HCT116 (cell line): Measurements from ENCODE around the gene DLG5. TPM values are rescaled to one million over a fixed set of nuclear protein-coding genes. Genes with fewer than 3 reads are reported as not detected.

Experiments used
- ATAC-seq: fragments of 200-7000 bp; cut with Tn5 transposase; 2 replicates; pipeline ENCODE4 v1.9.1; 2020; ENCODE audit warnings: mild to moderate bottlenecking, moderate library complexity
- BruUV-seq: library from RNA; stranded (reverse); fragments of 400-500 nt; replicated peaks from 2 replicates; lab custom pipeline; 2021; lab: Mats Ljungman, UMichigan
- CTCF ChIA-PET: fragments of 300-600 bp; sonication (Branson Sonifier 250); formaldehyde crosslinking; loops from one replicate; lab custom pipeline; 2021; ENCODE audit warnings: antibody characterized with exemption; lab: Charles Lee
- POLR2A ChIA-PET: fragments of 300-600, 350-600 bp; sonication (Branson Sonifier 250); formaldehyde crosslinking; loops from one replicate; lab custom pipeline; 2021; ENCODE audit warnings: antibody characterized with exemption; lab: Charles Lee
- RAD21 ChIA-PET, 2 experiments: fragments of 300-600 bp; sonication (Branson Sonifier 250); formaldehyde crosslinking; loops; one replicate each; lab custom pipeline; 2023; ENCODE audit warnings: low total read pairs in 2 of 2; ENCODE audit not compliant: uncharacterized antibody in 2 of 2, unreplicated experiment in 2 of 2, low non-redundant PET in 1 of 2; lab: Charles Lee
- DNase-seq: peaks from one replicate; pipeline ENCODE4 v3.0.0-alpha.2; 2010; ENCODE audit warnings: low read depth, low spot score
- H2AFZ ChIP-seq: fragments of 200-600 bp; shearing (Covaris generic), sonication (generic); 2 replicates; pipeline ENCODE4 v1.6.1; 2017; ENCODE audit warnings: low read depth, mixed run types, mixed read lengths, antibody characterized with exemption, low read length; ENCODE audit not compliant: poor library complexity, severe bottlenecking
- H3K27ac ChIP-seq: 2 replicates; pipeline ENCODE4 v1.5.1; 2012; ENCODE audit warnings: low read depth, low read length
- H3K27me3 ChIP-seq: fragments of 200-600 bp; sonication (generic); 2 replicates; pipeline ENCODE4 v1.6.1; 2016; ENCODE audit warnings: mixed run types, low read length, mixed read lengths; ENCODE audit not compliant: insufficient read depth
- H3K36me3 ChIP-seq, 2 experiments: fragments of 200-500 bp in 1 of 2; fragments of 200-600 bp in 1 of 2; sonication (Bioruptor generic) in 1 of 2; sonication (generic) in 1 of 2; 2 replicates each; pipeline versions ENCODE4 v1.5.1 to v1.6.1; 2014 to 2016; ENCODE audit warnings: low read length in 2 of 2, inconsistent platforms in 1 of 2, mixed read lengths in 1 of 2, mixed run types in 1 of 2; ENCODE audit not compliant: insufficient read depth in 2 of 2, control insufficient read depth in 1 of 2
- H3K4me1 ChIP-seq, 2 experiments: fragments of 200-600 bp in 1 of 2; sonication (generic) in 1 of 2; 2 replicates each; pipeline versions ENCODE4 v1.5.1 to v1.6.1; 2012 to 2017; ENCODE audit warnings: low read length in 2 of 2, inconsistent platforms in 1 of 2, mild to moderate bottlenecking in 1 of 2, mixed read lengths in 1 of 2, mixed run types in 1 of 2, moderate library complexity in 1 of 2; ENCODE audit not compliant: insufficient read depth in 2 of 2, control insufficient read depth in 1 of 2
- H3K4me2 ChIP-seq: fragments of 200-600 bp; sonication (generic); 2 replicates; pipeline ENCODE4 v1.6.1; 2017; ENCODE audit warnings: mixed run types, low read length, mixed read lengths
- H3K4me3 ChIP-seq, 2 experiments: fragments of 200-600 bp in 1 of 2; sonication (generic) in 1 of 2; replicated peaks in 1 of 2; 2 replicates each; pipeline ENCODE4 v1.5.1; 2011 to 2016; ENCODE audit warnings: low read length in 2 of 2, control low read depth in 1 of 2, low read depth in 1 of 2, mild to moderate bottlenecking in 1 of 2, mixed read lengths in 1 of 2, mixed run types in 1 of 2
- H3K79me2 ChIP-seq: fragments of 200-600 bp; sonication (generic); 2 replicates; pipeline ENCODE4 v1.6.1; 2017; ENCODE audit warnings: mild to moderate bottlenecking, mixed run types, low read length, moderate library complexity, mixed read lengths; ENCODE audit not compliant: insufficient read depth
- H3K9ac ChIP-seq: fragments of 200-600 bp; sonication (generic); 2 replicates; pipeline ENCODE4 v1.6.1; 2016; ENCODE audit warnings: low read length, mixed read lengths
- H3K9me2 ChIP-seq: fragments of 200-600 bp; sonication (generic), shearing (Covaris generic); 2 replicates; pipeline ENCODE4 v1.6.1; 2017; ENCODE audit warnings: mixed run types, mild to moderate bottlenecking, moderate library complexity; ENCODE audit not compliant: insufficient read depth
- H3K9me3 ChIP-seq, 2 experiments: fragments of 200-500 bp in 1 of 2; fragments of 200-600 bp in 1 of 2; sonication (Bioruptor generic) in 1 of 2; sonication (generic) in 1 of 2; 2 replicates each; pipeline ENCODE4 v1.6.1; 2014 to 2017; ENCODE audit warnings: low read length in 2 of 2, mixed read lengths in 2 of 2, inconsistent platforms in 1 of 2, low read depth in 1 of 2, mild to moderate bottlenecking in 1 of 2, mixed run types in 1 of 2, moderate library complexity in 1 of 2; ENCODE audit not compliant: control insufficient read depth in 1 of 2, insufficient read depth in 1 of 2
- H4K20me1 ChIP-seq: fragments of 200-600 bp; sonication (generic), shearing (Covaris generic); 2 replicates; pipeline ENCODE4 v1.6.1; 2017; ENCODE audit warnings: mixed run types, mild to moderate bottlenecking, moderate library complexity; ENCODE audit not compliant: insufficient read depth
- ATF3 ChIP-seq: IDR thresholded peaks from 2 replicates; pipeline ENCODE4 v1.6.1; 2012
- CBX3 ChIP-seq: IDR thresholded peaks from 2 replicates; pipeline ENCODE4 v1.6.1; 2012; ENCODE audit warnings: low read depth
- CTCF ChIP-seq, 3 experiments: fragments of 200-600 bp in 1 of 3; sonication (generic) in 1 of 3; IDR thresholded peaks in 2 of 3; conservative IDR thresholded peaks in 1 of 3; 2 replicates each; pipeline ENCODE4 v1.5.1; 2012 to 2017; ENCODE audit warnings: low read depth in 2 of 3, low read length in 2 of 3, antibody characterized with exemption in 1 of 3, borderline replicate concordance in 1 of 3, control low read depth in 1 of 3, mild to moderate bottlenecking in 1 of 3, mixed read lengths in 1 of 3, mixed run types in 1 of 3, moderate library complexity in 1 of 3; ENCODE audit not compliant: insufficient read depth in 1 of 3
- EGR1 ChIP-seq: IDR thresholded peaks from 2 replicates; pipeline ENCODE4 v1.6.1; 2012; ENCODE audit warnings: low read depth
- EZH2 ChIP-seq: fragments of 200-600 bp; sonication (generic); IDR thresholded peaks from 2 replicates; pipeline ENCODE4 v1.6.1; 2017; ENCODE audit warnings: antibody characterized with exemption, mixed run types
- POLR2A ChIP-seq: IDR thresholded peaks from 2 replicates; pipeline ENCODE4 v1.7.0; 2011; ENCODE audit warnings: borderline replicate concordance; ENCODE audit not compliant: insufficient read depth, insufficient read length; ENCODE audit errors: extremely low read depth
- POLR2AphosphoS5 ChIP-seq: IDR thresholded peaks from 2 replicates; pipeline ENCODE4 v1.6.1; 2011; ENCODE audit warnings: mild to moderate bottlenecking, low read depth, low read length, moderate library complexity
- RAD21 ChIP-seq: IDR thresholded peaks from 2 replicates; pipeline ENCODE4 v1.6.1; 2012; ENCODE audit warnings: low read depth, mild to moderate bottlenecking
- REST ChIP-seq: IDR thresholded peaks from 2 replicates; pipeline ENCODE4 v1.6.1; 2012; ENCODE audit warnings: low read depth
- SP1 ChIP-seq: IDR thresholded peaks from 2 replicates; pipeline ENCODE4 v1.6.1; 2012; ENCODE audit warnings: low read depth
- SRF ChIP-seq: IDR thresholded peaks from 2 replicates; pipeline ENCODE4 v1.6.1; 2012; ENCODE audit warnings: low read depth
- TCF7L2 ChIP-seq: IDR thresholded peaks from 2 replicates; pipeline ENCODE4 v1.7.0; 2011; ENCODE audit warnings: borderline replicate concordance, inconsistent platforms; ENCODE audit not compliant: insufficient read depth, insufficient read length; ENCODE audit errors: extremely low read depth
- YY1 ChIP-seq: IDR thresholded peaks from 2 replicates; pipeline ENCODE4 v1.6.1; 2011; ENCODE audit warnings: low read length, low read depth, moderate library complexity, mild to moderate bottlenecking; ENCODE audit not compliant: insufficient replicate concordance; ENCODE audit errors: extremely low read depth
- intact Hi-C: fragments of 100-400 bp; cut with micrococcal nuclease; formaldehyde crosslinking; loops from 2 replicates; pipeline ENCODE4 v1.10.0; 2022
- total RNA-seq: library from RNA; stranded (reverse); gene quantifications from one replicate; pipeline ENCODE4 v1.2.1, GENCODE V29; 2021; ENCODE audit not compliant: unreplicated experiment
- TF ChIP-seq, protein P1 (sequence below): IDR thresholded peaks from 2 replicates; pipeline ENCODE4 v1.6.1; 2011; ENCODE audit warnings: mild to moderate bottlenecking, low read length, moderate library complexity; ENCODE audit not compliant: insufficient replicate concordance; ENCODE audit errors: extremely low read depth

The DLG5 gene
- total RNA-seq, 1 experiment from 2014 or later = 44.8 TPM

DNA sequence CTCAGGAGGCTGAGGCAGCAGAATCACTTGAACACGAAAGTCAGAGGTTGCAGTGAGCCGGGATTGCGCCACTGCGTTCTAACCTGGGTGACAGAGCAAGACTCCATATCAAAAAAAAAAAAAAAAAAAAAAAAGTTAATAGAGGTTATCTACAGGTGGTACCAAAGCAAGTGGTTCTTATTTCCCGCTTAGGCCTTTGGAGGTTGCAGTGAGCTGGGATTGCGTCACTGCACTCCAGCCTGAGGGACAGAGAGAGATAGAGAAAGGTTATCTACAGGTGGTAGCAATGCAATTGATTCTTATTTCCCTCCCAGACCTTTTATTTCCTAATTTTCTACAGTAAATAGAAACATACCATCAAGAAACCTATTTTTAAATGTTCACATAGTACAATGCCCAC lies 98.2 kb downstream of the DLG5 start (continued):
- TF ChIP-seq, protein P1, sequence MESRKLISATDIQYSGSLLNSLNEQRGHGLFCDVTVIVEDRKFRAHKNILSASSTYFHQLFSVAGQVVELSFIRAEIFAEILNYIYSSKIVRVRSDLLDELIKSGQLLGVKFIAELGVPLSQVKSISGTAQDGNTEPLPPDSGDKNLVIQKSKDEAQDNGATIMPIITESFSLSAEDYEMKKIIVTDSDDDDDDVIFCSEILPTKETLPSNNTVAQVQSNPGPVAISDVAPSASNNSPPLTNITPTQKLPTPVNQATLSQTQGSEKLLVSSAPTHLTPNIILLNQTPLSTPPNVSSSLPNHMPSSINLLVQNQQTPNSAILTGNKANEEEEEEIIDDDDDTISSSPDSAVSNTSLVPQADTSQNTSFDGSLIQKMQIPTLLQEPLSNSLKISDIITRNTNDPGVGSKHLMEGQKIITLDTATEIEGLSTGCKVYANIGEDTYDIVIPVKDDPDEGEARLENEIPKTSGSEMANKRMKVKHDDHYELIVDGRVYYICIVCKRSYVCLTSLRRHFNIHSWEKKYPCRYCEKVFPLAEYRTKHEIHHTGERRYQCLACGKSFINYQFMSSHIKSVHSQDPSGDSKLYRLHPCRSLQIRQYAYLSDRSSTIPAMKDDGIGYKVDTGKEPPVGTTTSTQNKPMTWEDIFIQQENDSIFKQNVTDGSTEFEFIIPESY = no peak
- no peak for TF ChIP-seq POLR2AphosphoS5
- TF ChIP-seq EZH2 = no peak
- no peak for TF ChIP-seq REST
- no peak for TF ChIP-seq TCF7L2

GRCh38 chr10:77827366-77827765 lies 99.2 kb downstream of the DLG5 start:
- DNase-seq (no peak), ATAC-seq (no peak)
- peaks cover 4 to 12% of the 10 kb centered on the region in 2 experiments for H3K36me3 ChIP-seq
- CTCF ChIA-PET = no interaction called here
- H4K20me1 ChIP-seq = no peaks in the 10 kb centered on the region
- no peaks in the 10 kb centered on the region for H3K79me2 ChIP-seq
- H3K4me1 ChIP-seq = peaks cover 6 to 15% of the 10 kb centered on the region in 2 experiments; a peak in 3 of 4 replicates
- no TSS peak for BruUV-seq
- no peak overlapping the region for H3K9ac ChIP-seq
- no peaks in the 10 kb centered on the region for H3K9me3 ChIP-seq
- H3K4me3 ChIP-seq = no peak overlapping the region
- RAD21 ChIA-PET = no interaction called here
- H3K27ac ChIP-seq = peak overlapping the region; percentile 19; the same call in 1 of the 2 replicates
- no peaks in the 10 kb centered on the region for H3K9me2 ChIP-seq
- POLR2A ChIA-PET = no interaction called here
- H3K27me3 ChIP-seq = no peaks in the 10 kb centered on the region
- H2AFZ ChIP-seq = no peak overlapping the region
- peak overlapping the region; percentile 46 for H3K4me2 ChIP-seq
- intact Hi-C loops = no loop called here
- no peak for TF ChIP-seq SRF
- no peak for TF ChIP-seq CBX3
- TF ChIP-seq ATF3 = no peak
- TF ChIP-seq SP1 = no peak
- TF ChIP-seq YY1 = no peak
- TF ChIP-seq RAD21 = no peak
- TF ChIP-seq CTCF (IDR thresholded peaks at IDR 0.05 in 2 of 3, conservative IDR thresholded peaks at IDR 0.05 in 1 of 3; ENCODE audit: borderline replicate concordance in 1 of 3, insufficient read depth in 1 of 3, low read depth in 2 of 3, low read length in 2 of 3) = no peak
- no peak for TF ChIP-seq EGR1
- no peak for TF ChIP-seq POLR2A
